ENCODE results near the gene VAV2. TPM values are rescaled to one million over a fixed set of nuclear protein-coding genes. Genes with fewer than 3 reads are reported as not detected.
"Not testable (repeated sequence)": the region's sequence is repeated elsewhere in the genome, so short reads cannot be mapped to it uniquely, and the experiment has no call there.

The VAV2 gene
- total RNA-seq, 1 donor from 2014 or later = 34.8 TPM

DNA sequence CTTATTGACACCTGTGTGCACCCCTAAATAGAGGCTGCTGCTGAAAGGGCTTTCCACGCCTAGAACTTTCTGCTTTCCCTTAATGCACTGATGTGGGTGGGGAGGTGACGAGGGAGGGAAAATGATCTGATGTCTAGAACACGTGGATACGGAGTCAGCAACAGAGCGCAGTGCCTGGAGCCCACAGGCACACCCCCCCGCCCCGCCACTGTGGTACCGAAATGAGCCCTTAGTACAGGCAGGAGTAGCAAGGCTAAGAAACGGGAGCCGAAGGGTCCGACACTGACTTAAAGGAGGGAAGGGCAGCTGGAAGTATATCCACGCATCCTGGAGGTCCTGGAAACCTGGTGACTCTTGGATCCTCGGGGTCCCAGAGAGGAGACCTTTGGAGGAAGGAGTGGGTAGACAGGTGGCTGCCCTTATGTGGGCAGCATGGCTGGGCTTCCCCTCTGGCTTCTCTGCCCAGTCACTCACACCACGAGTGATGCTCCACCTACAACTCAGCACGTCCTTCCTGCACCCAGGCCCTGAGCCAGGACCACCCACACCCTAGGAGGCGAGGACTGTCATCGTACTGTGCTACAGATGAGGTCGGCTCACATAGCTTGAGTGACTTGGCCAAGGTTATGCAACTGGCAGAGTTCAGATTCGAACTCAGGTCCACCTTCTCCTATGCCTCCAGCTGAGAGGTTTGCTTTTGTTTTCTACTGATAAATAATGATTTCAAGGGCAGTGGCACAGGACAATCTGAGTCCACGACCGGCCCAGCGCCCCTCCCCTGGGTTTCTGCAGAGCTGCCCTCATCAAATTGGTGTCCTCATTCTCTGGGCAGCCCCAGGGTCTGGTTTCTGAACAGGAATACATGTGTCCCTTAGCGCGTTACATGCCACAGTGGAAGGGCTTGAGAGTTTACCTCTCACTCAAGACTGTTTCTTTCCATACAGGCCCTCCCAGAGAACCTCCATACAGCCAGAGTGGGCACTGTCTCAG is 4.7 kb upstream of the VAV2 start:
- ATAC-seq (no peak), DNase-seq (ENCODE audit: low spot score) (no peak)

DNA sequence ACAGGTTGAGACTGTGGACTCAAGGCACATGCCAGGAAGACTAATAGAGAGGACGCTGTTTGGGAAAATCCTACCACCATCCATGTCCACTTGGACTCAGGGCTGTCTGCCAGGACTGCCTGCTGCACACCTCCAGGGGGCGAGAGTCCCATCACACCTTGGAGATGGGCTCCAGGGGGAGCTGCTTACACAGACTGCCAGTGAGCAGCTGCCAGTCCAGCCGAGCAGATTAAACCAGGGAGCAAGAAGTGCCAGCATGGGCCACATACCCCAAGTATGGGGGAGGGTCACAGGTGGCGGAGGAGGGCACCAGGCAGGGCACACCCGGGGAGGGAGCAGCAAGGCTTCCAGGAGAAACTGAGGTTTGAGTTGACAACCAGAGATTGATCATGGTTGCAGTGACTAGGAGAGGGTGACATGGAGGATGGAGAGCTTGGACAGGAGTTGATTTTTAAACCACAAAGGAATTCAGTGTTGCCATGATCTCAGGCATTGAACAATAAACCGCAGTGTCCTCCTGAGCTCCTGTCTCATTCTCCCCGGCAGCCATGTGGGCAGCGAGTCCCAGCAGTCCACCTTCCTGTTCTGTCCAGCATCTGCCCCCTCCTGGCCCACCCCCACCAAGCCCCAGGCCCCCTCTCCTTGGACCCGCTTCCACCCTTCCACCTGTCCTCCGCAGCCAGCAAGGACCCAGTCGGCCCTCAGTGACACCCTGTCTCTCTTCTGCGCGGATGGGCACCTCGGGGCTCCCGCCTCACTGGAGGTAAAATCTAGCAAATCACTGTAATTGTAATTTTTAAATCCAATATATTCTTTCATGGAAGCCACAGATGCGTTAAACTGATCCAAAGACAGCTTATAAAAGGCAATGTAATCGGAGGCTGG is 3.1 kb upstream of the VAV2 start:
- ATAC-seq (no peak), DNase-seq (ENCODE audit: low spot score) (no peak)

DNA sequence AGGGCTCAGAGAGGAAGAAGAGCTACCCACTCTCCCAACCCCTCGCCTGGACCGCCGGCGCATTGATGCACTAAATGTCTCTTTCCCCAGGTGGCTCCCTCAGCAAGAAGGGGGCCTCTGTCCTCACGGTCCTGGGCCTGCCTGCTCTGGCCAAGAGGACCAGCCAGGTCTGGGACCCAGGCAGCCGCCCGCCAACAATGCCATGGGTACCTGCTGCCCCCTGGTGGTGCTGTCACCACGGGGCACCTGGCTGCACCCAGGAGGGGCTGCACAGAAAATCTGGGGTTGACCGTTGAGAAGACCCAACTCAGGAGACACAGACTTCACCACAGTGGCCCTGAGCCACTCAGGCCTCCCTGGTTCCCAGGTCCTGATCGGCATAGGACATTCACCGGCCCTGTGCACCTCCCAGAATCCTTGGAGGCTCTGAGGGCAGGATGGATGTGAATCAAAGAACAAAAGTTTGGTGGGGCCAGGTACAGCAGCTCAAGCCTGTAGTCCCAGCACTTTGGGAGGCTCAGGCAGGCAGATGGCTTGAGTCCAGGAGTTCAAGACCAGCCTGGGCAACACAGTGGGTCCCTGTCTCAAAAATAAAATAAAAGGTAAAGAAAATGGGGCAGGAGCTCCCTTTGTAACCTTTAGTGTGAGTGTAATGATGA is 2.4 kb upstream of the VAV2 start:
- DNase-seq (ENCODE audit: low spot score) (peak; percentile 85), ATAC-seq (peak; percentile 53)

DNA sequence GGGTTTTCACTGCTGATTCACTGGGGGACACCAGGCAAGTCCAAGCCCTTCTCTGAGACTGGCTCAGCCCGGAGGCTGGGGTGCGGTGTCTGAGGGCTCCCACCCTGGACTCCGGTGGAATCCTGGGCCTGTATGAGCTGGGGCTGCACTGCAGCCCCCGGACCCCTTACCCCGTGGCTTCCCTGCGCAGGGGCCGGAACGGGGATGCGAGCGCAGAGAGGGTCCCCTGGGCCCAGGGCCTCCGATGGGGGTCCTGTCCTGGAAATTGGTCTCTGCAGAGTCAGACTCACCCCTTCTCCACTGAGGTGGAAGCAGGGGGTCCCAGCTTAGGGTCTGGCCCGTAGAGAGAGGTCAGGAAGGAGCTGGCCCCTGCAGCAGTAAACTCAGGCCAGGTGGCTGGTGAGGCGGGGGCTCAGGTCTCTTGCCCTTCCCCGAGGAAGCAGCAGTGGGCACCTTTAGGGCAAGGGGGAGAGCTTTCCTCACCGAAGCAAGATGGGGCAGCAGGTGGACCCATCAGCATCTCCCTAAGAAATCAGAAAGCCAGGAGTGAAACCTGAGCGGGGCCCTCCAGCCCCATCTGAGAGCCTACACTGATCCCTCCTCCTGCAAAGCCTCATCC is 1.6 kb upstream of the VAV2 start:
- ATAC-seq = no peak
- DNase-seq (ENCODE audit: low spot score) = no peak

DNA sequence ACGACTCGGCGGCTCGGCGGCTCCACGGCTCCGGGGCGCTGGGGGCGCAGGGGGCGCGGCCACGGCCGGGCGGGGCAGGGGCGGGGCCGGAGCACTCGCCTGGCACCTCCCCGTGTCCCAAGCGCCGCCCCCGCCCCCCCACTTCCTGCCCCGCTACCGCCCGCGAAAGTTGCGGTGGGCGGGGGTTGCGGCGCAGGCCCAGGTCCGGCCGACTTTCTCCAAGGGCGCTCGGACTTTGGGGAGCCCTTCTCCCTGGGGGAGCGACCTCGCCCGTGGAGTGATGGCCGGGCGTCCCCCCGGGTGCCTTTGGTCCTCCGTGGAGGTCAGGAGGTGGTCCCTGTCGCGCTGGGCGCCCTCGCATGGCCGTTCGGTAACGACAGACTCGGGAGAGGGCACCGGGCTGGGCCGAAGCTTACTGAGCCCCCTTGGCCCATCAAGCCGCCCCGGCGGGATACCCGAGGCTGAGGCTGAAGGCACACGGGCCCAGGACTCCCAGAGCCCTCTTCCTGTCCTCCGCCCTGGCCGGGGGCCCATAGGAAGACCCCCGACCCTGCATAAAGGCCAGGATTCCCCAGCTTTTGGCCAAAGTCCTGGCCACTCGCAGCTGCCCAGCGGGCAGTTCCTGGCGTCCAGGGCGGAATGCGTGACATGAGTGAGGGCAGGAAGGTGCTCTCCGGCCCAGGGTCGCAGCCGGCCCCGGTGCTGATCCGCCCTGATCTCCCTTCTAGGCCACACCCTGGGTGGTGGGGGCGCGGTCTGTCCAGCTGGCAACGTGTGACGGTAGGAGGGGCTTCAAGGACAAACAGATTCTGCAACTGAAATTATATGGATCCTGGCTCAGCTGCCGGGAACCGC is 883 bp upstream of the VAV2 start:
- peak; percentile 70 for ATAC-seq
- peak; percentile 93 for DNase-seq (ENCODE audit: low spot score)

DNA sequence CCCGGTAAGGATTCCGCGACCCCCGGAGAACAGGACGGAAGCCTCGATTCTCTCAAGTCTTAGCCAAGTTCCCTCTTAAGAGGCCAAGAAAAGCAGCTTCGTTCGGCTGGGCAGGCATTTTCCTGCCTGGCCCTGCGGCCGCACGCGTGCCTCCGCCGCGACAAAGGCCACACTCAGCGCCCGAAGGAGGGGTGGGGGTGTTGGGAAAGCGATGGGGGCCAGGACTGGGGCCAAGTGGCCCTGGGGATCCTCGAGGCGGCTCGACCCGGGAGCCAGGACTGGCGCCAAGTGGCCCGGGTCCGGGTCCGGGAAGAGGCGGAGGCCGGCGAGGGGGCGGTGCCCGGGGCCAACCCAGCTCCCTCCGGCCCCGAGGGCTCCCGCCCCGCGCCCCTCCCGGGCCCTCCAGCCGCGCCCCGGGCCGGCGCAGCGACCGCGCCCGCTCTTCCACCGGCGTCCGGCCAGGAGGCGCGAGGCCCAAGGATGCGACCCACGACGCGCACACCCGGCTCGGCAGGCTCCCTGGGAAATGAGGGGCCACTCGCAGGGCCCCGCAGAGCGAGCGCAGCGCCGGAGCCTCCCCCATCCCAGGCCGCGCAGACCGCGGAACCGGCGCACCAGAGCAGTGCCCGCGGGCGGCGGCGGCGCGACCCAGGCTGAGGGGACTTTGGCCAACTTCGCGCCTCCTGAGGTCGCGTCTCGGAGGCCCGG is 756 bp downstream of the VAV2 start:
- DNase-seq (ENCODE audit: low spot score) (peak; percentile 75), ATAC-seq (peak; percentile 29)

DNA sequence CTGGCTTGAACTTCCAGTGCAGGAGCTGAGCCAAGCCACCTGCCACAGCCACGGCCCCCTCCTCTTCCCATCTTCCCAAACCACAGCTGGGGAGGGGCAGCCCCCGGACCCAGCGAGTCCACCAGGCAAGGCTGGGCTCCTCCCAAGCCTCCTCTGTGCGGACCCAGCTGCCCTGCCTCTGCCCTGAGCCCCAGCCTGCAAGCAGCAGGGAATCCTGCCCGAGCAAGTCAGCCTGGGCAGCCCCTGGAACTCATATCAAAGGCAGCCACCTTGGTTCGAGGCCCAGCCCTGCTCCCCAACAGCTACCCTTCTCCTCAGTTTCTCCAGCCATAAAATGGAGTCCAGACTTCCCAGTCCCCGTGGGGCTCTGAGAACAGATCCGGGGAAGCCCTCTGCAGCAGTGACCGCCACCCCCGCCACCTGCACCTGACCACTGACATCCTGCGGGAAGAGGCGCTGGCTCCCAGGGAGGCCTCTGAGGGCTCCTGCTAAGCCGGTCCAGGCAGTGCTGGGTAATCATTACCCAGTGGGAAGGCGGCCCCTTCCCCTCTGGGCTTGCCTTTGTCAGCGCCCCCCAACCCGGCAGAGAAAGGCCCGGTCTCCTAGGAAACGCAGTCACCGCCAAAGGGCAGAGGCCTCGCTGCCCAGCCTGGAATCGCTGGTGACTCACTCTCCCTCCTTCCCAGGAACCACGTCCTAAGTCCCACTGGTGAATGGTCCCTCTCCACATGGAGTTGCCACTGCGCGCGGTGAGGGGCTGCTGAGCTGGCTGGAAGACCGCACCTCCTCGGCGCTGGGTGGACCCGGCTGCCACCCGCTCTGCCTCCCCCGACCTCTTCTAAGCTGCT is 1.5 kb downstream of the VAV2 start:
- peak; percentile 29 for ATAC-seq
- DNase-seq (ENCODE audit: low spot score) = peak; percentile 74

DNA sequence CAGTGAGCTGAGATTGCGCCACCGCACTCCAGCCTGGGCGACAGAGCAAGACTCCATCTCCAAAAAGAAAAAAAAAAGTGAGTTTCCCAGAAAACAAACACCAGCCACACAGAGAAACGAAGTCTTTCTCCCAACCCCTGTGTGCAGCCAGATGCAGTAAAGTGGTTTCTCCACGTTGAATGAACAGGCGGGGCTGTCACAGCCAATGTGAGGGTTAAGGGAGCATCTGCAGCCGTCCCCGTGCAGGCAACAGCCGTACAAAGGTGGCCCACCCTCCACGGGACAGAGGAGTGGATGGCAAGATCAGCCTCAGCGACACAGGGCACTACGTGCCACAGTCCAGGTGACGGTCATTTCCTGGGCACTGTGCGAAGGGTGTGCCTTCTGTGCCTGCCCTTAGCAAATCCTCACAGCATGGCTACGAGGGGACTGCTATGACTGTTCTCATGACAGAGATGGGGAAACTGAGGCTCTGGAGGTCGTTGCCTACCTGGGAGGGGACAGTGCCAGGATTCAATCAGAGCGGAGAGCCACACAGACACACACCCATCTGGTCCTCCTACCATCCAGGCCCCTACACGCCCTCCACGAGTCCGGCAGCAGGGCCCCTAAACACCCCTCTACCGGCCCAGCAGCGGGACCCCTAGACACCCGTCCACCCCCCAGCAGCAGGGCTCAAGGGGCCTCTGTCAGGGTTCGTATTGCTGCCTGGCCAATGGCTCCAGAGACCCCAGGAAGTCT is 2.3 kb downstream of the VAV2 start:
- DNase-seq (ENCODE audit: low spot score) = no peak
- ATAC-seq = peak; percentile 6

DNA sequence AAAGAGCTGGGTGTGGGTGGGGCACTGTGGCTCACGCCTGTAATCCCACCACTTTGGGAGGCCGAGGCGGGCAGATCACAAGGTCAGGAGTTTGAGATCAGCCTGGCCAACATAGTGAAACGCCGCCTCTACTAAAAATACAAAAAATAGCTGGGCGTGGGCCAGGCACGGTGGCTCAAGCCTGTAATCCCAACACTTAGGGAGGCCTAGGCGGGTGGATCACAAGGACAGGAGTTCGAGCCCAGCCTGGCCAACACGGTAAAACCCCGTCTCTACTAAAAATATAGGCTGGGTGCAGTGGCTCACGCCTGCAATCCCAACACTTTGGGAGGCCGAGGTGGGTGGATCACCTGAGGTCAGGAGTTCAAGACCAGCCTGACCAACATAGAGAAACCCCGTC is 3.4 kb downstream of the VAV2 start:
- ATAC-seq = not testable (repeated sequence)

DNA sequence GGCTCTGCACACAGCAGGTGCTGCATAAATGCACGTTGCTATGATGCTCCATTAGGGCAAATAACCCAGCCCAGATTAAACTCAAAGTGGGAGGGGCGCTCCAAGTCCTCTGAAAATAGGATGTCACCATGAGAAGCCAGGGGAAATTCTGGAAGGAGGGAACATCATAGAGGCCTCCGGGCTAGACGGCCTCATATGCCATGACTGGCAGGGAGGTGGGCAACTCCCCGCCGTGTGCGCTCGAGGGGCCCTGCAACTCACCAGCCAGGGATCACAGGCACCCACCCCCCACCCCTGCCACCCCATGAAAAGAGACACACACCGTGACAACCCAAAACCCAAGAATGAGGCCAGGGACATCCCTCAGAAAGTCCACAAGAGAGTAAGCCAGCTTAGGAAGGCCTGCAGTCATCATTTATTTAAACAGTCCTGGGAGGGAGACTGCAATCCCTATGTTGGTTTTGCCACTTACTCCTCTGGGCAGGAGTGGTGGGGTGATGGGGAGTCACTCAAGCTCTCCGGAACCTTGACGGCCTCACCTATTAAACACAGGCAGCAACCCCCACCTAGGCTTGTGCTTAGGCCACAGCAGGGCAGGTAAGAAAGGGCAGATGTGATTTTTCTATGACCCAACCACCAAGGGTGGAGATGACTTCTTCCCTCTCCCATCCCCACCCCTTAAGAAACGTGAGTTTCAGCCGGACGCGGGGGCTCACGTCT is 4.0 kb downstream of the VAV2 start:
- DNase-seq (ENCODE audit: low spot score) (no peak), ATAC-seq (no peak)

More for the DNA sequence above, 3.4 kb downstream of the VAV2 start:
- DNase-seq (ENCODE audit: low spot score) = not testable (repeated sequence)

DNA sequence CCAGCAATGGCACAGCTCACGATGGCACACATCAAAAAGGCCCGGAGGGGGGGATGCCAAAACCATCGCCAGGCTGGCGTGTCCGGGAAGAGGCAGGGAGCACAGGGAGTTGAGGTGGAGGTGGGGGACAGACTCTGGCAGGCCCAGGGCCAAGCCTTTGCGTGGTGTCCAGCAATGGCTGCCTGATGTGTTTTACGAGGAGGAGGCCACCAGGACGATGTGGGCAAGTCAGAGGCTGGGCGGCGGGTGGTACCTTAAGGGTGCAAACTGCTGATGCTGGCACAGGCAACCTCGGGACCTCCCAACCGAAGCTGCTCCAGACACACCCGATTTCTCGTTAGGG is 4.7 kb downstream of the VAV2 start:
- DNase-seq (ENCODE audit: low spot score) = no peak
- no peak for ATAC-seq

DNA sequence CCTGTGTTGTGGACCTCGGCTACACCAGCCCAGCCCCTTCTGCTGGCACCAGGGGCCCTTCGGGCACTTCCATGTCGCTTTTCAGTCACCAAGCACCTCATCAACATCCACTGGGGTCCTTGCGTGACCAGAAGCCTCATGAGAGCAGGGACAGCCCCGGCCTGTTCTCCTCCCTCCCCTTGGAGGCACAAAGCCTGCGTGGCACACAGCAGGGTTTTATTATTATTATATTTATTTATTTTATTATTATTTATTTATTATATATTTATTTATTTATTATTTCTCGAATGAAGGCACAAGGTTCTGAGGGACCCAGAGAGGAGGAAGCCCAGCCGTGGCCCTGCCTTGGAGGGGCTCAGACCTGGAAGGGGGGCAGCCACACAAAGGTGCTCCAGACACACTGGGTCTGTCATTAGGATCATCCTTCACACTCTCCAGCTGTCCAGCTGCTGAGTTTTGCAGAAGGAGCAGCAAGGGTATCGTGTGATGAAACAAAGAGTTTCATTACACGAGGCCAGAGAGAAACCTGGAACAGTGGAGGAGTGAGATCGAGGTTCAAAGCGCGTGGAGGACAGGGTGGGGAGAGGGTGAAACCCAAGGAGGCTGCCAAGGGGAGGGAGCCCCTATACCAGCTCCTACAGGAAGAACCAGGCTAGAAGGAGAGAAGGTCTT is 5.2 kb downstream of the VAV2 start:
- DNase-seq (ENCODE audit: low spot score) = no peak
- ATAC-seq = no peak

DNA sequence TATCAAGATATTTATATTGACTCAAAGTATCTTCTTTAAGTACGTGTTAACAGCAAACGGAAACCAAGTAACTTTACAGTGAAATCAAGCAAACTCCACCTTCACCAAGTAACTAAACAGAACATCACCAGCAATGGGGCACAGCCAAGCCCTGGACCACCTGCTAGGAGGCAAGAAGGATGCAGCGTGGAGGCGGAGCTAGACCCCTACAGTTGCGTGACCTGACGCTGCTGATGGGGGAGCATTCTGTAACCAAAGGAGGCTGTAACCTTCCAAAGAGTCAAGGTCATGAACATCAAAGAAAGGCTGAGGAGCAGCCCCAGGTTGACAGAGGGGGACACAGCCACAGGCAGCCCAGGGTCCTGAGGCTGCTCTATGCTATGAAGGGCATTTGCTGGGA is 6.1 kb downstream of the VAV2 start:
- no peak for ATAC-seq
- no peak for DNase-seq (ENCODE audit: low spot score)

DNA sequence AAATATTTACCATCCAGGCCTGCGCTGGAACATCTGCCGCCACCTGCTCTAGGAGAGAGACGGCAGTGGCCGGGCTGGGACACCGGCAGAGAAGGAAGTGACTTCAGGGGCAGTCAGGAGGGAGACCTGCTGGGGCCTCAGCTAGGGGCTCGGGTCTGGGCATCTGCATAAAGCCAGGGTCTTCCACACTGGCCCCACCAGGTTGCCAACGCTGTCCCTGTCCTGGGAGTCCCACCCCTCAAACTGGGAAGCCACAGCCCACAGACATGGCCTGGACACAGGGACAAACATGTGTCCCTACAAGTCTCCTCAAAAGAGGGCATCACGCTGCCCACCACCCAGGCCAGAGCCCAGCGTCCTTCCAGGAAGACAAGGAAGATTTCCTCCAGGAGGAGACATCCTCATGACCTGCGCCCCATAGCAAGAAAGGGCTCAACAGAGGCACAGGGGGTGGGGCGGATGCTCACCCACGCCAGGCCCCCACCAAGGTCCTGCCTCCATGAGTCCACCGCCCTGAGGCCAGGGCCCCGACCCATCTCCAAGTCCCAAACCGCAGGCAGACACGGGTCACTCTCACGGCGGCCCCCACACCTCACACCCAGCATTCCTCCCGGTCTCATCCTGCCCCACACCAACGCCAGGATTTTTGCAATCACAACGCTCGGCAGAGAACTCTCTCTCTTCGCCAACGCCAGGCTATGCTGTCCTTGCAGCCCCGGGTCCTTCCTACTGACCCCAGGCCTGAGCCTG is 9.0 kb downstream of the VAV2 start:
- ATAC-seq (no peak), DNase-seq (ENCODE audit: low spot score) (no peak)

DNA sequence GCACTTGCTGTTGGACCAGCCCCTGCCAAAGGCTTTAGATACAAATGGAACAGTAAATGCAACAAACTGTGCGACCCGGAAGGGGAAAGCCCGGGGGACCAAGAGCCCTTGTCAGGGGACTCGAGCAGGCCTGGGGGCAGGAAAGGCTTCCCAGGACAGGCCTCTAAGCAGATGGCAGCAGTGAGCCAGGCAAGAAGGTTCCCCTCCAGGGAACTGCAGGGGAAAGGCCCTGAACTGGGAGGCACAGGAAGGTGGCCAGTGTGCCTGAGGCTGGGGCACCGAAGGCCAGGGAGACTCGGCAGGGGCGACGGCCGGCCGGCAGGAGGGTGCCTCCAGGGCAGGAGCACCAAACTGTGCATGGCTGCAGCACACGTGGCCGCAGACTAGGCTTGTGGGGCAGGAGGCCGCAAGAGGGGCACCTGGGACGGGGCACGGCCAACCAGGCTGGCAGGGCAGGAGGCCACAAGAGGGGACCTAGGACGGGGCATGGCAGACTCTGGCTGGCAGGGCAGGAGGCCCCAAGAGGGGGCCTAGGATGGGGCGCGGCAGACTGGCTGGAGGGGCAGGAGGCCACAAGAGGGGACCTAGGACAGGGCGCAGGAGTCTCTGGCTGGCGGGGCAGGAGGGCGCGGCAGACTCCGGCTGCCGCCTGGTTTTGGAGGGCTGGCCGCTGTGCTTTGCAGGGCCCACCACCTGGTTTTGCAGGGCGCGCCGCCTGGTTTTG is 10.0 kb downstream of the VAV2 start:
- no peak for DNase-seq (ENCODE audit: low spot score)

More for the DNA sequence above, 10.0 kb downstream of the VAV2 start:
- ATAC-seq = no peak

Data from left lobe of liver (tissue), 2 donors.